SK-N-MC (cell line): ENCODE measurements around the gene DBX1.

ENCODE experiments used
- DNase-seq: peaks from one replicate; pipeline ENCODE4 v3.0.0-alpha.2; 2011; ENCODE audit warnings: low read depth, low spot score
- H3K27ac ChIP-seq: fragments of 200-600 bp; sonication (generic); 2 replicates; pipeline ENCODE4 v1.5.1; 2016; ENCODE audit warnings: mixed run types
- H3K36me3 ChIP-seq: fragments of 200-600 bp; sonication (generic); 2 replicates; pipeline ENCODE4 v1.6.1; 2017; ENCODE audit warnings: antibody characterized with exemption, low read length, mixed read lengths; ENCODE audit not compliant: insufficient read depth
- H3K4me3 ChIP-seq: fragments of 200-600 bp; sonication (generic); 2 replicates; pipeline ENCODE4 v1.5.1; 2016
- H3K9ac ChIP-seq: fragments of 200-600 bp; sonication (generic); 2 replicates; pipeline ENCODE4 v1.8.0; 2017; ENCODE audit warnings: mixed run types, mixed read lengths; ENCODE audit not compliant: insufficient read length
- H3K9me3 ChIP-seq: fragments of 200-600 bp; sonication (generic); 2 replicates; pipeline ENCODE4 v1.6.1; 2017; ENCODE audit warnings: low read depth, mild to moderate bottlenecking, antibody characterized with exemption, low read length, moderate library complexity, mixed read lengths
- EZH2 ChIP-seq: fragments of 200-600 bp; sonication (generic); IDR thresholded peaks from one replicate; pipeline ENCODE4 v1.6.1; 2017; ENCODE audit warnings: antibody characterized with exemption
- FOXP2 ChIP-seq: optimal IDR thresholded peaks from 2 replicates; pipeline ENCODE3; 2011; ENCODE audit warnings: mild to moderate bottlenecking, moderate library complexity; ENCODE audit not compliant: insufficient read depth; ENCODE audit errors: extremely low read length, control extremely low read depth
- POLR2AphosphoS5 ChIP-seq: IDR thresholded peaks from 2 replicates; pipeline ENCODE4 v1.6.1; 2012; ENCODE audit warnings: mild to moderate bottlenecking, low read depth, low read length, borderline replicate concordance

Gene DBX1

DNA sequence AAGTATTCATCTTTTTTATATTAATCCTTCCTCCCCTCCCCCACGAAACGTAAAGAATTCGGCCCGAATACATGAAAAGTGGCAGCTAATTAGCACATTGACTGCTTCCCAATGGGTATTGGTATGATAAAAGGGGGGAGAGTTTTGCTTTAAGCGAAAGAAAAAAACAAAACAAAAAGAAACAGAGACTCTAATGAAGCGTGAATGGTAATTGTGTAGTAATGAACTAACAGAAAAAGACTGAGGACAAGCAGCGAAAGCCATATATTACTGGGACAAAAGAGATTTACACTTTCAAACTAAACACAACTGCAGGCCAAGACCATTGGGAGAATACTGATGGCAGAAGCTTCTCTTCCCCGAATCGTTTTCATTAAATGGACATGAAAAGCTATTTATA lies 2.5 kb downstream of the DBX1 start:
- TF ChIP-seq FOXP2: no peak
- TF ChIP-seq EZH2: no peak
- TF ChIP-seq POLR2AphosphoS5: no peak
- Histone ChIP-seq H3K9me3 (no peaks in the 10 kb centered on the region), H3K36me3 (no peaks in the 10 kb centered on the region), H3K9ac (no peak overlapping the region), H3K27ac (no peak overlapping the region), H3K4me3 (no peak overlapping the region)
- DNase-seq: no peak

DNA sequence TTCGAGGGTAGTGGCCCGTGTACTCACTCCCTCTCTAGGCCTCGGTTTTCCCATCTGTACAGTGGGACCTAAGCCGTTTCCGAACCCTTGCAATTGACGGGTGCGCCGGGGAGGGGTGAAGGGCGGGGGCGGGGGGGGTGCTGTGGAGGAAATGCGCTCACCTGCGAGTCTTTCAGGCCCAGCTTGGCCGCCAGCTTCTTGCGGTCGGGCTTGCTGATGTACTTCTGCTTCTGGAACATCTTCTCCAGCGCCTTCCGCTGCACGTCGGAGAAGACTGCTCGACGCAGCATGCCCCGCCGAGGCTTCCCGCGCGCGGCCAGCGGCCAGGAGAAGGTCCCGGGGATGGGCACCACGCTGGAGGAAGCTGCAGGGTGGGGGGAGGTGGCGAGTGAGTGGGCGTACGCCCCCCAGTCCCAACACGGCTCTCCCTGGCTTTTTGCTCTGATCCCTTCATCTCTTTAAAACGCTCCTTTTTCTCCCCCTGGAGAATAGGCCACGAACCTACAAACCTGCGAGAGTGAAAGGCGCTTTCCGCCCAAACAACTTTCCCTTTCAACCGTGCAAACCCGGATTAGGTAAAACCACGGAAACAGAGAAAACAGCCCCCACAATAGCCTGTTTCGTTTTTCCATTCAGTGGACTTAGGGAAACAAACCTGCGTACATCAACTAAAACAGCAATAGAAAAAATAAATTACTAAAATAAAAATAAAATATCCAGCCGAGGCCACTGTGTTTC lies 3.2 kb downstream of the DBX1 start:
- Histone ChIP-seq H3K9me3 (no peaks in the 10 kb centered on the region), H3K9ac (no peak overlapping the region), H3K4me3 (no peak overlapping the region), H3K36me3 (no peaks in the 10 kb centered on the region), H3K27ac (no peak overlapping the region)
- TF ChIP-seq POLR2AphosphoS5 (no peak), EZH2 (peak; percentile 85)
- DNase-seq: no peak

DNA sequence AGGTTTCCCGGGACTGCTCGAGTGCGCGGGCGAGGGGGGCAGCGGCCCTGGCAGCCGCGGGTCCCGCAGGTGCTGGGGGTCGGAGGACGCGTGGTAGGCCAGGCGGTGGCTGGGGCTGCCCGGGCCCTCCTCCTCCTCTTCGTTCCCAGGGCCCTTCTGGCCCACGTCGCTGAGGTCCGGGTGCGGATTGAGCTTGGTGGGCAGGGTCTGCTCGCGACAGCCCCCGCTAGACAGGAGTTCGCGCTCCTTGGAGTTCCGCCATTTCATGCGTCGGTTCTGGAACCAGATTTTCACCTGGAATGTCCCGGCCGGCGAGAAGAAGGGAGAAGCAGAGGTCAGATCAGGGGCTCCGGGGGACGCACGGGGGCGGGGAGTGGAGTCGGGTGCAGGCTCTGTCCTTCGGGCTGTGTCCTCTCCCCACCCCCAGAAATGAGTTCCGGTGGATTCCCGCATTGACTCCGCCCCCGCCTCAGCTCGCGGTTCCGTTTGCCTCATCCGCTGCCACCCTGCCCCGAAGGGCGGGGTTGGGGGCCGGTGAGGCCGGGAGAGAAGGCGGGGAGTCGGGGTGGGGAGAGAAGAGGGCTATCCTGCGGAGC lies 3.9 kb downstream of the DBX1 start:
- no peaks in the 10 kb centered on the region for H3K36me3 ChIP-seq
- H3K9me3 ChIP-seq: no peaks in the 10 kb centered on the region
- H3K4me3 ChIP-seq: no peak overlapping the region
- H3K9ac ChIP-seq: no peak overlapping the region
- TF ChIP-seq FOXP2 (no peak), EZH2 (no peak), POLR2AphosphoS5 (no peak)
- no peak overlapping the region for H3K27ac ChIP-seq
- DNase-seq: no peak

DNA sequence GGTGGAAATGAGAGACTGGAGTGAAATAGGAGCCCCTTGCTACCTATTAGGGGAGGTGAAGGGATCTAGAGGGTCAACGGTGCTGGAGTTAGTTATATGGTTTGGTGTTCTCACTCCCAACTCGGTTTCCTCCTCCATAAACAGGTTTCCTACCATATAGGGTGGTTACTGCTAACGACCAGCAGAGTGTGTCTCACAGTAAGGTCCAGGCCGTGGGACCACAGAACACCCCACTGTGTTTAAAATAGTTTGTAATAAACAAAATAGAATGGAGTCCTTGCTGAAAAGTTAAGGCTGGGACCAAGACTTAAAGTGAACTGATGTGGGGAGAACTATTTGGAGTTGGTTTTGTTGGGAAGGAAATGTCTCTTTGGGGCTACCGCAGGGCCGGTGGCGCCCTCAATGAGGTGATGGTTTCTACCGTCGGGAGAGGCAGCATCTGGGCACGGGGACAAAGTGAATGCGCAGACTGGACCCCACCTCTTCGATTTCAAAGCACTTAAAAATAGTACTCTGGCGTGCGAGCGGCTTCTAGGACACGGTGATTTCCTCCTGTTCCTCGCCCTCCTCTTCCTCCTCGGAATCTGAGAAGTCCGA lies 4.5 kb downstream of the DBX1 start:
- Histone ChIP-seq H3K4me3 (no peak overlapping the region), H3K9me3 (no peaks in the 10 kb centered on the region)
- TF ChIP-seq EZH2: no peak
- no peak for TF ChIP-seq FOXP2
- TF ChIP-seq POLR2AphosphoS5: no peak

DNA sequence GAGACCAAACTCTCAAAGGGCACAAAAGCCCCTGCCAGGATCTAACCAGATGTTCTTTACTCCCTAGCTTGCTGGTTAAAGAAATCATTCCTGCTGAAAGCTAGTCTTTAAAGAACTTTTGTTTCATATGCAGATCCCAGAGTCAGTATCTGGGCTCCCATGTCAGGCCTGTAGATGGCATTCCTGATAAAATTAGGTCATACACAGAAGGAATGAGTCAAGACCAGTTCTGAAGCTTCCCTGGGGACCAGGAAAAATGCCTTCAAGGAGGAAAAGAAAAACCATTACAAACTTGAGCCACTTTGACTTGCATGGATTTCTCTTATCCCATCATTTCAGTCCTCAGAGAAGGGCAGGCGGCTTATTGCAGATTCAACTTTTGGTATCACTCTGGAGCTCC lies 5.9 kb downstream of the DBX1 start:
- H3K4me3 ChIP-seq: no peak overlapping the region
- no peak for TF ChIP-seq EZH2
- TF ChIP-seq FOXP2: no peak
- TF ChIP-seq POLR2AphosphoS5: no peak
- no peak overlapping the region for H3K9ac ChIP-seq
- DNase-seq: no peak
- H3K27ac ChIP-seq: no peak overlapping the region
- no peaks in the 10 kb centered on the region for H3K9me3 ChIP-seq
- H3K36me3 ChIP-seq: no peaks in the 10 kb centered on the region

More for the DNA sequence above, 4.5 kb downstream of the DBX1 start:
- no peak overlapping the region for H3K27ac ChIP-seq
- DNase-seq: no peak
- H3K9ac ChIP-seq: no peak overlapping the region
- no peaks in the 10 kb centered on the region for H3K36me3 ChIP-seq

DNA sequence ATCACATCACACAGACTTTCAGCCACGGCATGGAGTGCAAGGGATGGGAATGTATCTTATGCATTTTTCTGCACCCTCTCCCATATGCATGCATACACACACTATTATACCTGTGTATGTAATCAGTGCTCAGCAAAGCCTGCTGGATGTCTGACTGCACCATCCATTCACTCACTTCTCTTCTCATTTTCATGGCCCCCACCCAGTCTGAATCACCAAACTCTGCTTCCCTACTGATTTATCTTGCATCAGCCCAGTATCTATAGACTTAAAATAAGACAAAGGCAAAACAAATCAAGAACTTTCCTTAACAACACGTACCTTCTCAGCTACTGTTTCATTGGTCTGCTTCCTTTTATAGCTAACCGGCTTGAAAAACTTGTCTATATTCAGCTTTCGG lies 21.6 kb downstream of the DBX1 start:
- Histone ChIP-seq H3K27ac (no peak overlapping the region), H3K9ac (no peak overlapping the region), H3K36me3 (no peaks in the 10 kb centered on the region), H3K9me3 (no peaks in the 10 kb centered on the region), H3K4me3 (no peak overlapping the region)
- TF ChIP-seq EZH2 (no peak), FOXP2 (no peak), POLR2AphosphoS5 (no peak)
- no peak for DNase-seq

DNA sequence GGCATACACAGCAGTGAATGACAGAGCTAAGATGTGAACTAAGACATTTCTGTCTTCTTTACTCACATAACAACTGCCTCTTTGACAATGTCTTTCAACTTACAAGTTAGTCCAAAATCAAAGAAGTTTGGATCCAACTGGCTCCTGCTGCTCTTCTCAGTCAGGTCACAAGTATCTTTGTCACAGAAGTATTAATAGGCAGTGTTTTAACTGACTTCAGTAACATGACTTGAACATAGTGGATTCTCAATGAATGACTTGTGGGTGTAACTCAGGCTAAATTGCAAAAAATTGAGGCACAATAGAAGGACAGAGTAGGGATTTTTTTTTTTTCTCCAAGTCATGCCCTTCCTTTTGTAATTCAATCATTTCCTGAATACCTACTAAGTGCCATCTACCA lies 22.6 kb downstream of the DBX1 start:
- TF ChIP-seq POLR2AphosphoS5 (no peak), EZH2 (no peak), FOXP2 (no peak)
- no peaks in the 10 kb centered on the region for H3K36me3 ChIP-seq
- no peak for DNase-seq
- H3K9ac ChIP-seq: no peak overlapping the region
- H3K27ac ChIP-seq: no peak overlapping the region
- H3K4me3 ChIP-seq: no peak overlapping the region
- H3K9me3 ChIP-seq: no peaks in the 10 kb centered on the region

DNA sequence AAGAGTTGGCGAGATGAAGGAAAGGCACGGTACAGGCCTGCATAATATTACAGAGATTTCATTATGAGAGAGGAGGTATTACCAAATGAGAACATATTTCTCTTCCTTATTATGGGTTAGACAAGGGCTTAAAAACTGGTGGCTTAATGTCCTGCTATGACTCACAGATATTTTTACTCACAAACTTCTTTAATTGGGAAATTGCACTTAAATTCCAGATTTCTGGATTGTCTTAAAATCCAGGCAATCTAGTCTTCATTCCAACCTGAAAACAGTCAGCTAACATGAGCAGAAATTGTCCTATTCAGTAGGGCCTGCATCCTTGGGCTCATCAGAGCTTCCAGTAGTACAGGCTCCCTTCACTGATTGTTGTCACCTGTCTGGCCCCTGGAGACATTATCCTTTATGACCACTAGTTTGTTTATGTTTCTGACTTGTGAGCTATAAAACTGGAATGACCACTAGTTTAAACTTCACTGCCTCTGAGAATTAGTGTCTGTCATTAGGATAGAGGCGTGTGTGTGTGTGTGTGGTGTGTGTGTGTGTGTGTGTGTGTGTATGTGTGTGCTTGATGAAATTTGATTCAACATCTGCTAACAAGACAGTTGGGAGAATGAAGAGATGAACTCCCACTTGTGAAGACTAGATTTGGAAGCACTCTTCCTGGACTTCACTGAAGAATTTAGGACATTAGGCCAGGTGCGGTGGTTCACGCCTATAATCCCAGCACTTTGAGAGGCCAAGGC lies 25.1 kb downstream of the DBX1 start:
- H3K27ac ChIP-seq: no peak overlapping the region
- H3K9ac ChIP-seq: no peak overlapping the region
- no peak for DNase-seq
- no peak overlapping the region for H3K4me3 ChIP-seq
- H3K9me3 ChIP-seq: no peaks in the 10 kb centered on the region
- TF ChIP-seq POLR2AphosphoS5 (no peak), EZH2 (no peak), FOXP2 (no peak)
- H3K36me3 ChIP-seq: no peaks in the 10 kb centered on the region
